Stimulated activated naive CD4-positive, alpha-beta T cell (primary cell): Measurements from ENCODE around the gene WDR27.
"Not testable (repeated sequence)": the region's sequence is repeated elsewhere in the genome, so short reads cannot be mapped to it uniquely, and the experiment has no call there.

Experiments used
- DNase-seq, 6 experiments: peaks; one replicate each; lab custom pipeline; 2025; lab: John Stamatoyannopoulos, UW

The WDR27 gene

DNA sequence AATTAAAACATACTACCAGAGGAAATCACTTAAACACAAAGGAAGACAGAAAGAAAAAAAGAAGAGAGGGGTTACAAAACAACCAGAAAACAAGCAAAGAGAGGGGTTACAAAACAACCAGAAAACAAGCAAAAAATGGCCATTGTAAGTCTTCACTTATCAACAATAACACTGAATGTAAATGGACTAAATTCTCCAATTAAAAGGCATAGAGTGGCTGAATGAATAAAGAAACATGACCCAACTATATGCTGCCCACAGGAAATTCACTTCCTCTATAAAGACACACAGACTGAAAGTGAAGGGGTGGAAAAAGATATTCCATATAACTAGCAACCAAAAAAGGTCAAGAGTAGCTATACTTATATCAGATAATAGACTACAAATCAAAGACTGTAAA is 180.0 kb downstream of the WDR27 start:
- no peak for DNase-seq

GRCh38 chr6:169520104-169520503 is 181.7 kb downstream of the WDR27 start:
- no peak for DNase-seq

DNA sequence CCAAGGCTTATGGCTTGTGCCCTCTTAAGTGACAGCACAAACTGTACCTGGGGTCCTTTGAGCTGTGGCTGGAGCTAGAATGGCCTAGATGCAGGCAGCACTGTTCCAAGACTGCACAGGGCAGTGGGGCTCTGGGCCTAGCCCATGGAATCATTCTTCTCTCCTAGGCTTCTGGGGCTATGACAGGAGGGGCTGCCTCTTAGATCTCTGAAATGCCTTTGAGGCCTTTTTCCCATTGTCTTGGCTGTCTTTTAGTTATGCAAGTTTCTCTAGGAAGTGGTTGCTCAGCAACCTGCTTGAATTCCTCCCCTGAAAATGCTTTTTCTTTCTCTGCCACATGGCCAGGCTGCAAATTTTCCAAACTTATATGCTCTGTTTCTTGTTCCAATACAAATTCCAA is 183.4 kb downstream of the WDR27 start:
- DNase-seq: no peak

DNA sequence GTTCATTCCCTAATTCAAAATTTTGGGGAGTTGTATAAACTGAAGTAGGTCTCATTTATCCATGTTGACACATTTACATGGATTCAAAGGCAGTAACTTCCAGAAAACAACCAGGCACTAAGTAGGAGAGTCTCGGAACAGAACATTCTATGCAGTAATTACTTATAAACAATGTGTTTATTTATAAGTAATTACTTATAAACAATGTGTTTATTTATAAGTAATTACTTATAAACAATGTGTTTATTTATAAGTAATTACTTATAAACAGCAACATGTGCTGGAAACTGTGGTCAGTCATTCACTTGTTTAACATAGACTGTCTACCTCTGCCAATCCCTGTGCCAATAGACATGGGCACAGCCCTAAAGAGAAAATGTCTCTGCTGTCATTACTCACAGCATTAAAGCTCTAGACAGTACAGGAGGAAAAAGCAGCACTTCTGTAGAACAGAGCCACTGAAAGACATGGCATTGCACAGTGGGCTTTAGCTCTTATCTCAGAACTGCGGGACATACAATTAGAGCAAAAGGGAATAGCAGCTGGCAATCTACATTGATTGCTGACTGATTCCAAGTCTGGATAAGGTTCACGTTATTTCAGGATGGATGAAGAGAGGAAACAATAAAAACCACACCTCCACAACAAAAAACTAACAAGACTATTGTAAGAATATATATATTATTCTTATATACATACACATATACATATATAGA is 188.2 kb downstream of the WDR27 start:
- no peak for DNase-seq

DNA sequence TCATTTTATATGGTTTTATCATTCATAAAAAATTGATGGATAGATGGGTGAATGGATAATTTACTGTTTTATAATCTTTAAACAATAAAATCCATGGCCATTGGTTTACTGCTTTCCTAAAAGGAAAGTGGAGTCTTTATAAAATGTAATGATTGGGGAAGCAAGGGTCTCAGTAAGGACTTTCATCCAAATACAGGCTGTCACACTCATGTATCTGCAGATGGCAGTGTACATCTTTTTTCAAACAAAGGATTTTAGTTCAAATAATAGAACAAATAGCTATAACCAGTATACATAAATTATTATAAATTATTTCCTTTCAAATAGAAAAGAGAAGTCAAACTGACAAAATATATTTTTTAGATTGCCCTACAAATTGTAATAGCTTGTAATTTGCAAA is 190.0 kb downstream of the WDR27 start:
- not testable (repeated sequence) for DNase-seq

GRCh38 chr6:169510871-169511270 is 191.0 kb downstream of the WDR27 start:
- DNase-seq: no peak

DNA sequence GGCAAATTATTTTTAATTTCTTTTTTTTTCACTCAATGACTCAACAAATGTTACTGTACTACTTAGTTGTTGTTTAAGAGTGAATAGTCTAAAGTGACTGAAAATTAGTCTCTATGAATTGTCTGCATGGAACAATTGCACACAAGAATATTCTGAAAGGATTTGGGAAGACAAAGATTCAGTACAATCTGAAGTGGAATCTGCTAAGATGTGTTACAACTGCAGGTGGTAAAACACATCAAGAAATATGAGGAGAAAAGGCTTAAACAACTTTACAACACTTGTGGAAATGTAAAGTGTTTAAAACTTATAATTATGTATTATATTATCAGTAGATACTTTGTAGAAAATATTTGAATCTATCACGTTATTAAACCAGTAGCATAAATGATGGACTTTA is 193.4 kb downstream of the WDR27 start:
- DNase-seq: no peak

GRCh38 chr6:169503422-169504152 is 198.2 kb downstream of the WDR27 start:
- DNase-seq: no peak

- DNase-seq: no peak
Measured at GRCh38 chr6:169502445-169502844, 199.4 kb downstream of the WDR27 start.

DNA sequence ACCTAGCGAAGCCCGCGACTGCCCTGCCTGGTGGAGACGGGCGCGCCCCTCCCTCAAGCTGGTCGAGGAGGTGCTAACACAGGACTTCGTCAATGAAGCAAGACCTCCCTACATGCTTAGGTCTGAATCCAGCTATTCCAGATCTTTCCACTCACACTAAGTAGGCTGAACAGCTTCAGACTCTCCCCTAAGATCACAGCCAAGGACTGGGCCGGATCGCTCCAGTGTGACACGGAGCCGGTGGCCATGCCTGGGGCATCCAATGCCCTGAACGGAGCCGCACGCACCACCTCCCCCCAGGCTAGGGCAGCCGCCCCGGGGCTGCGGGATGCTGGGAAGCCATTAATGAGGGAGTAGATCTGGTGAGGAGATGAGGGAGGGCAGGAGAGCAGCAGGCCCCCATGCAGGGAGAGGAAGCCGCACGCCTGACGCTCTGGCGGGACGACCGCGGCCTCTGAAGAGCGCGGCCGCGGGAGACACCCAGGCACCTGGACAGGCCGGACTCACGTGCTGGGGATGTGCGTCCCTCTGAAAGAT is 200.0 kb downstream of the WDR27 start:
- DNase-seq: no peak

DNA sequence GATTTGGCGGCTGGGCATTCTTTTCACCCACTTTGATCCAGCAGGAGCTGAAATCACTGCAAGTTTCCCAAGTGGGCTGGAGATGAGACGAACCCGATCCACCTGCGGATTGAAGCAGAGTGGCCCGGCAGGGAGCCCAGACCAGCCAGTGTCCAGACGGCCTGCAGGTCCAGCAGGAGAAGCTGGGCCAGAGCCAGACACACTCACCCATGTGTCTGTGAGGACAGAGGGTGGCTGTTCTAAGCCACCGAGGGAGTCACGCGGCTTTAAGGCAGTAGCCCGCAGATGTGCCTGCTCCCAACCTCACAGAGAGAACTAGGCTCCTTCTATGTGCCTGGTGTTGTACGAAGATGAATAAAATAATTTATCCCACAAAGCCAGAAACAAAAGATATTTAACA is 200.7 kb downstream of the WDR27 start:
- DNase-seq: no peak

GRCh38 chr6:169500688-169501087 is 201.1 kb downstream of the WDR27 start:
- DNase-seq: no peak

DNA sequence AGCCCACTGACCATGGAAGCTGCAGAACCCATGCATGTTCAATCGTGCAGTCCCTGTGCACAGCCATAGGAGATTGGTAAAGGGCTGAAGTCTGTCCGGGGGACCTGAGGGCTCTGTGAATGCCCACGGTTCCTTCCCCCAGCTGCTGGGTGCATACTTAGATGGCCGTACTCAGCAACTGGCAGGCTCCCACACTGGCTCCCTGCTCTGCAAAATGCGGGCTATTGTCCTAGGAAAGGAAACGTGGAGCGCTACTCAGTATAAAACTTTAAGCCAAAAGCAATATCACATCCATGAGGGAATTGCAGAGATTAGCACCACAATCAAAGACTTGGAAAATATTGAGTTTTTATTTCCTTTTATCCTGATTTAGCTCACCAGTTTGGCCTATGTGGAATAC is 202.0 kb downstream of the WDR27 start:
- DNase-seq: no peak

DNA sequence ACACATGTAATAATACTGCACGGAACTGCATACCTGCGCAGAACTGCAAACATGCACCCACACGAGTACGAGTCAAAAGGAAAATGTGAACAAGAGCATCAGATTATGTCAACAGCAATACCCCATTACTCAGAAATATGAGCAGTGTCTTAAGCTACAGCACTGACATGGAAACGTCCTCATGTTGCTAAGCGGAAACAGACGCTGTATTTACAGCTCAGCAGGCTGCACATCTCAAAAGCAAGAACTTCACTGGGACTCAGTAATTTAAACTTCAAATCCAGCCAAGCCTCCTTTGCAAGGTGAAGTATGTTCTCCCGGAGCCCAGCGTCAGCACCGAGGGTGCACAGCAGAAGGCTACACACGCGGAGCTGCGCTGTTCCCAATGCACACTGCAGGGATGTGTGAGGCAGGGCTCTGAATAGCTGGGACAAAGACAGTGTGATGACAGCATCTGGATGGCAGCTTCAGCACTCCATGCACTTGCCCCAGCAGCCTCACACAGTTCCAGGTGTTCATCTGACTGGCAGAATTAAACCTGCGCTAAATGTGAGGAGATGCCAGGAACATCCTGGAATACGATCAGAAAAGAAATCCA is 202.8 kb downstream of the WDR27 start:
- DNase-seq: no peak

DNA sequence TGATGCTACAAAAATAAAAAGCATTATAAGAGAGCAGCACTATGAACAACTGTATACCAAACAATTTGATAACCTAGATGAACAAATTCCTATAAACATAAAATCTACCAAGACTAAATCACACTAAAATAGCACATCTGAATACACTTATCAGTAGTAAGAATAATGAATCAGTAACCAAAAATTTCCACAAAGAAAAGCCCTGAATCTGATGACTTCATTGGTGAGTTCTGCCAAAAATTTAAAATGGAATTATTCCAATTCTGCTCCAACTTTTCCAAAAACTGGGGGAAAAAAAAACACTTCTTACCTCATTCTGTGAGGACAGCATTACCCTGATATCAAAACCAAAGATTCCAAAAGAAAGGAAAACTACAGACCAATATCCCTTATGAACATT is 206.2 kb downstream of the WDR27 start:
- no peak for DNase-seq

GRCh38 chr6:169494038-169494437 is 207.8 kb downstream of the WDR27 start:
- no peak for DNase-seq

DNA sequence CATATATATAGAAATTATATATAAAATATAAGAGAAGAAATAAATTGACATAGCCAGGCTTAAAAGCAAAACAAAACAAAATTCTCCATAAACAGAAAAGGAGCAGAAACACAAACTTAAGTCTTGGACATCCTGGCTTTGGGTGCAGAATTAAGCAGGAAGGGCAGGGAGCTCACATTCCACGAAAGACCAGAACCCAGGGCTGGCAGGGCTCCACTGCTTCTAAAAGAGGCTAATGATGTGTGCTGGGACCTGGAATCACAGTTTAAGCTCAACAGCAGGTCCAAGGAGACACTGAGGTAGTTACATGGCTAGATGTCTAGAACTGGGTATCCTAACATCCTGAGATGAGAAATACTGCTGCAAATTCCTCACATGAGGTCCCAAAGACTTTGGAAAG is 210.3 kb downstream of the WDR27 start:
- no peak for DNase-seq

DNA sequence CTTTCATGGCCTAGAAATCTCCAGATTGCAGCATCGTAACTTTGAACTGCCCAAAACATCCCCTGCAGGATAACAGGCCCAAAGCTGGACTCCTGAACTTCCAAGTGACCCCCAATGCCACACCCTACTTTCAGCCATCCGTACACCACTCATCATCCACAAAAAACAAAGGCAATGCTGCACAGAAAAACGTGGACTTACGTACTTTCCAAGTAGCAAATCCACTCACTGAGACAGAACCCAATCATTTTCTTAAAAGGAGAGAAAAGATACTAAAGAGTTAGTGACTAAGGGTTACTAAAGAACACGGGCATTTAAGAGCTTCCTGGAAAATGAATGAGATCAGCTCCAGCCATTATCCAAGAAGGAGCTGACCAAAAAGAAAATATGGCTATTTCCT is 211.0 kb downstream of the WDR27 start:
- DNase-seq: no peak

DNA sequence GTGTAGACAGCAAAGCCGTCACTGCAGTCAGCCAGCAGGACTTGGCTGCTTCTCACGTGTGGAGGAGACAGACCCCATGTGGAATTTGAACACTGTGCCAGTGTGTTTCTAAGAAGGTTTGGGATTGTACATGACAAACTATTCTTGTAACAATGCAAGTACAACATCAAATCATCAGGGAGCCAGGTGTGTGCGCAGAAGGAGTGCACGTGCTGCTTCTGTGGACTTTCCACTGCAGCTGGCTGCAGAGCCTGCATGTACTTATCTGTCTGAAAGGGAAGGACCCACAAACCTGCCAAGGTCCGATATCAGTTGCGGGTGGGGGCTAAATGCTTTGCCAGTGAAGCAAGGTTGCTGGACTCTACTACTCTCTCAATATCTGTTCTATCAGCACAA is 211.6 kb downstream of the WDR27 start:
- no peak for DNase-seq

DNA sequence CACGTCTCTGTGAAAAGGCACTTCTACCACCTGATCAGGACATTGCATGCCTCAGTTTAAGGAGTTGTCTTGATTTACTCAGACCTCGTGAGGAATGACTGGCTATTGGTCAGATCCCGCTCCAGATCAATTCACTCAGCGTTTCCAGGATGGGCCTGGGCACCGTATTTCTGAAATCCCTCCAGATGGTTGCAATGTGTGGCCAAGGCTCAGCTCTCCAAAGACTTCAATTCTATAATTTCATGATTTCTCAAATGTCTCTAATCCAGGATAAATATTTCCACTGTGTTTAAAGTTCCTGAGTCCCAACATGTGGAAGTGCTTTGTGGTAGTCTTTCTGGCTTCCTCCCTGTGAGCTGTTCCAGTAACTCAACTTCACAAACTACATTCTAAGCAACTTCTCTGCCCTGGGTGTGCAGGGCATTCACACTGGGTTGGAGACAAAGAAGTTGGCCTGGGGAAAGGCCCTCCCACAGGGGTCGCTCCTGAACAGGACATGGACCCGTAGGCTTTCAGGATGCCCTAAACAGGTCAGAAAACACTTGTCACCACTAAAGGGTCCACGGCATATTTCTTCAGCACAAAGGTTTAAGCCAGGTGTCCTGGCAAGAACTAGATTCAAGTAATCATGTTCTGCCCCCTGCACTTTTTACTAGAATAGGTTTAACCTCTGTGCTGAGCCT is 212.1 kb downstream of the WDR27 start:
- no peak for DNase-seq

DNA sequence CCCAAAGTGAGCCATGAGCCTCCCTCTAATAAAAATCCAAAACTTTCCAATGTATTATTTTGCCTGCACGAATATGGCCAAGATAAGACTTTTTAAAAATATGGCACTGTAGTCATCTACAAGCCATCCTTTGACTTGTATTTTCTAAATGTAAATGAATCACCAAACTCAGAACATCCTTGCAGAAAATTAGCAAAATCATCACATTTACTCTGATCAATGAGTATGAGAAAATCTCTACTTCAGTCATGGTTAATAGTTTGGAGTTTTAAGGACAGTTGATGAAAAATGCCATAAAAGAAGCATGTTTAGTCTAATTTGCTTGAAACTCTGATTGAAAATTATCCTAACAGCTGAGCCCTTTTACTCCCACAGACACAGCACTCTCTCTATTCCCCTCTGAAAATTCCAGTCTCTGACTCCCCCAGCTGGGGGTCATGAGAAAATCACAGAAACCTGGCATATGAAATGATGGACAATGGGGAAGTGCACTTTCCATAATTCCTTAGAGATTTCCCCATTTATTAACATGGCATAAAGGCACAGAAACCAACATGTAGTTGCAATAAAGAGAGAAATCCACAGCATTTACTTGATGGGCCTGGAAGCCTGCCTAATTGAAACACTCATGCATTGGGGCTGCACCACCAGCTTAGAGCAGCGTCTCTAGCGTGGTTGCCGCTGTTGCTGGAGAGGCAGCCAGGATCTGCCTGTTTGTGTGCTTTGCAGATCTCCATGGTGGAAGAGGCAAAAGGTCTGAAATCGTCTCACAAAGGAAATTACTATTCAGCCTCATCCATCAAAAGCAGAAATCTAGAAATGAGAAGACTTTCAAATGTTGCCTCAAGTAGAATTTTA is 214.0 kb downstream of the WDR27 start:
- DNase-seq: no peak
